LNCAP (cell line): ENCODE measurements around the gene NEUROD4.

Source experiments
- TF ChIP-seq, protein P1 (sequence below): fragments of 450-650 bp; IDR thresholded peaks from 2 replicates; pipeline ENCODE4 v1.5.1; 2017; ENCODE audit warnings: mild to moderate bottlenecking

NEUROD4 gene

DNA sequence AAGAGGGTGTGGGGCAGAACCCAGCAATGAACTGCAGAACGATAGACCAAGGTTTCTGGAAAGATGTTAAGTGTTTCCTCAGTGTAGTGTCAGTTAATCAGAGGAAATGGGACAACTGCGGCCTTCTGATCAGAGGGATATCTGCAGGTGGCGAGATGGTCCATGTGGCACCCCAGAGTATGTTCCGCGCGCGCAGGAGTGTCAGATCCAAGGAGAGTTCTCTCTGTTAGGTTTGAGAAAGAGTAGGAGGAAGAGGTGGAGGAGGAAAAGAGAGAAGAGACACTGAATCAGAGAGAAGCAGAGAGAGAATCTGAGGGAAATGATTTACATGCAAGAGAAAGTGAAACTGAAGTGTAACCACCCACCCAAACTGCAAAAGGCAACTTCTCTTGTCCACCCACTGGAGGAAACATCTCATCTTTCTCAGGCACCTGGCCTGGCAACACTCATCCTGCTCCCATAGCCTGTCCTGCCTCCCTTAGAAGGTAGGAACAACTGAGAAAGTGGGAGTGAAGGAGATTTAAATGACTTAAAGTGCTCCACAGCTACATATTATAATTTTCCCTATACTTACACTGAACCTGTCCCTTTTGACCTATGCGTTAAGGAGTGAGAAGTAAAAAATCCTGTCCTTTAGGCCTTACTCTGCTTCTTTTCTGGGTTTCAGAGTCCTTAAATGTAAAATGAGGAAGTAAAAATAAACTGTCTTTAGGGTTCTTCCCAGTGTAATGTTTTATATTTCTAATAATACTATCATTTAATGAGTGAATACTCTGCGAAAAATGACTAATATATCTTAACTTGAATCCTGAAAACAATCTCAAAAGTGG, 28.4 kb upstream of the NEUROD4 start:
- TF ChIP-seq, protein P1, sequence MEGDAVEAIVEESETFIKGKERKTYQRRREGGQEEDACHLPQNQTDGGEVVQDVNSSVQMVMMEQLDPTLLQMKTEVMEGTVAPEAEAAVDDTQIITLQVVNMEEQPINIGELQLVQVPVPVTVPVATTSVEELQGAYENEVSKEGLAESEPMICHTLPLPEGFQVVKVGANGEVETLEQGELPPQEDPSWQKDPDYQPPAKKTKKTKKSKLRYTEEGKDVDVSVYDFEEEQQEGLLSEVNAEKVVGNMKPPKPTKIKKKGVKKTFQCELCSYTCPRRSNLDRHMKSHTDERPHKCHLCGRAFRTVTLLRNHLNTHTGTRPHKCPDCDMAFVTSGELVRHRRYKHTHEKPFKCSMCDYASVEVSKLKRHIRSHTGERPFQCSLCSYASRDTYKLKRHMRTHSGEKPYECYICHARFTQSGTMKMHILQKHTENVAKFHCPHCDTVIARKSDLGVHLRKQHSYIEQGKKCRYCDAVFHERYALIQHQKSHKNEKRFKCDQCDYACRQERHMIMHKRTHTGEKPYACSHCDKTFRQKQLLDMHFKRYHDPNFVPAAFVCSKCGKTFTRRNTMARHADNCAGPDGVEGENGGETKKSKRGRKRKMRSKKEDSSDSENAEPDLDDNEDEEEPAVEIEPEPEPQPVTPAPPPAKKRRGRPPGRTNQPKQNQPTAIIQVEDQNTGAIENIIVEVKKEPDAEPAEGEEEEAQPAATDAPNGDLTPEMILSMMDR: no peak

DNA sequence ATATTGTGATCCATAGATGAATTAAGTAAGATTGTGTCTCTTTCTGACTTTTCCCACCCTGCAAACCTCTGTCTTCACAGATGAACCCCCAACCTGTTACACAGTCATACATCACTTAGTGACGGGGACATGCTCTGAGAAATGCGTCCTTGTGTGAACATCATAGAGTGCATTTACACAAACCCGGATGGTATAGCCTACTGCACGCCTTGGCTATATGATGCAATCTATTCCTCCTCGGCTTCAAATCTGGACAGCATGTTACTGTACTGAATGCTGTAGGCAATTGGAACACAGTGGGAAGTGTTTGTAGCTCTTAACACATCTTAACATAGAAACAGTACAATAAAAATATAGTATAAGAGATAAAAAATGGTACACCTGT, 27.8 kb upstream of the NEUROD4 start:
- TF ChIP-seq, protein P1: no peak

DNA sequence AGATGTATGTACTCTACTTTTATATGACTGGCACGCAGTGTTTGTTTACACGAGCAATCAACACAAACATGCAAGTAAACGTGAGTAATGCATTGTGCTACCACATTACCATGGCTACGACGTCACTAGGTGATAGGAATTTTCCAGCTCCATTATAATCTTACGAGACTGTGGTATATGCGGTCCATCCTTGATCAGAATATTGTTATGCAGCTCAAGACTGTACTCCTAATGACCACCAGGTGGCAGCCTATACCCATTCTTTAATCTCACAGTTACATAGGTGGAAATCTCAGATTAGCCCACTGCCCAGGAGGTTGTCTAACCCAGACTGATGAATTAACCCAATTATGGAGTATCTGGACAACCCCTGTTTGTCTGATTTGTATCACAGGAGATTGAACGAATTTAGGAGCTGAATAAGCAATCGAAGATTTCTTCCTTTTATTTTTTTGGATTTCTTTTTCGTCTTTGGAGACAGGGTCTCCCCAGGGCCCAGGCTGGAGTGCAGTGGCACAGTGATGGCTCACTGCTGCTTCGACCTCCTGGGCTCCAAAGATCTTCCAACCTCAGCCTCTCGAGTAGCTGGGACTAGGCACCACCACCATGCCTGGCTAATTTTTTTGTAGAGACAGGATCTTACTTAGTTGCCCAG, 26.5 kb upstream of the NEUROD4 start:
- TF ChIP-seq, protein P1: peak; percentile 86

DNA sequence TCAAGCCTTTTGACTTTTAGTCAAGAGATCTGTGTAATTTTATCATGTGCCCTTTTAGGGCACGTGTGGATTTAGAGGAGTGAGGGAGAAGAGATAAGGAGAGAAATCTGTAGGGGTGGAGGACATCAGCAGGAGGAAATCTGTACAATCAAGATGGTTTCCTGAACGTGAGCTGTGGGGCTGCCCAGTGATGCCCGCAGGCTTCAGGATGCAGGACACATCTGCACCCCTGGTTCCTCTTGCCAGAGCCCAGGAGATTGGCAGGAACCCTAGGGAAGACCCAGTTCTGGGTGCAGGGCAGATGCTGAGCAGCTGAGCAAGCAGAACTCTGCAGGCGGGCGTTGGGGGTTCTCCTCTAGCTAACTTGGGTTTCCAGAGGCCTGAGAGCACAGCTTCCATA, 23.6 kb upstream of the NEUROD4 start:
- TF ChIP-seq, protein P1: no peak

DNA sequence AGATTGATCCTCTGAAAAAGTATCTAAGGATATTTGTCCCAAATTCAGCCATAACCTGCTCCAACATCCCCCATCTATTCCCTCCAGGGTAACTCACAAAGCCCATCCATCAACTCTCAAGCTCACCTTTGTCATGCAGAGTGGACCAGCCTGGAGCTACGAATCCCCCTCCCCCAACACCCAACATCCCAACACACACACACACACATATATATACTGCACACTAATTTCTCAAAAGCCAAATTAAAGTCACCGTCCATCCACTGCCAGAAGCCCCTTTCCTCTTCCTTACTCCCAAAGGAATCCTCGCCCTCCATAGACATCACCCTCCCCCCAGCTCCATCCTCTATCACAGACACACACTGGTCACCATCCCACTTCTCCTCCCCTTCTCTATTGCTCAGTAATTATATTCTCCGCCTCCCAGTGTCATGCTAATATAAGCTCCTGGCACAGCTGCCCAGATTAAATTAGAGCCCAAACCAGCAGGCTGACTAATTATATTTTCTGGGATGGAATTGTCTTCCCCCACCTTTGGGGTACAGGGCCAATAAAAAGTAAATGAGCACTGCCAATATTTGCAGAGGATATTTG, 21.7 kb upstream of the NEUROD4 start:
- TF ChIP-seq, protein P1: no peak

DNA sequence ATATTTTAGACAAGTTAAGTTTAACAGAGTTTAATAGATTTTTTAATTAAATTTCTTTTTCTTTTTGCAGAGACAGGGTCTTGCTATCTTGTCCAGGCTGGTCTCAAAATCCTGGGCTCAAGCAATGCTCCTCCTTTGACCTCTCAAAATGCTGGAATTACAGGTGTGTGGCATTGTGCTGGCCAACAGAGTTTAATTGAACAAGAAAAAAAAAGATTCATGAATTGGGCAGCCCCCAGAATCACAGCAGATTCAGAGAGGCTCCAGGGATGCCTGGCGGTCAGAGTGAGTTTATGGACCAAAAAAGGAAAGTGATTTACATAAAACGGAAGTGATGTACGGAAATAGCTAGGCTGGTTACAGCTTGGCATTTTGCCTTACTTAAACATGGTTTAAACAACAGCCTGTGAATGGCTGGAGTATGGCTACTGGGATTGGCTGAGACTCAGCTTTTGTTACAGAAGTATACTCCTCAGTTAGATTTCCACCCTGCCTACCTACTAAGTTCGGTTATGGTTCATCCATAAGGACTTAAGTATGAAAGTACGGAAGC, 20.7 kb upstream of the NEUROD4 start:
- TF ChIP-seq, protein P1: no peak

DNA sequence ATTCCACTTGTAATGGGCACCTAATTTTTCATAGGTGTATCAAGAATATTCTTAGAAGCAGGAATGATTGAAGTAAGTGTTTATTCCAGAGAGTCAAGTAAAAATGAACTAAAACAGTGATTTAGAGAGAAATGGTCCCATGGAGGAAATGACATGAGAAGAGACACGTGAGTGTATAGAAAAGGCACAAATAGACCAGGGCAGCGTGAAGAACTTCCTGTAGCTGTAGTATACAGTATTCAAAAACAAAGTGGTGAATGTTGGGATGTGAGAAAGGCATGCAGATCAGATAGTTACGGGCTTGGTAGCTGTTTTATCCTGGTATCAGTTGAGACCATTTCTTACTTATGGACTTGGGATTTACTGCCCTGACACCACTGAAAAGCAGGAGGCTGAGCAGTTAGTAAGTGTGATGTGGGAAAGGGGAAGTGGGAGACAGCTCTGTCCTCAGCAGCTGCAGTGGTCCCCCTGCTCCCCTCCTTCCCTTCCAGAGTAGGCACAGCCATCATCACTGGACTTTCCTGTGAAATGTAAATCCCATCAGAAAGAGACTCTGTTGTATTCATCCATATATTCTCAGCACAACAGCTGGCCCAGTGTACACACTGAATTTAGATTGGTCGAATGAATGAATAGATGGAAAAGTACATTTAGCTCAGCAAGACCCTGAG, 18.4 kb upstream of the NEUROD4 start:
- TF ChIP-seq, protein P1: no peak
